ENCODE results near the gene LRRN2.

LRRN2 gene

GRCh38 chr1:204658295-204658694 is 27.2 kb downstream of the LRRN2 start:
- DNase-seq (ENCODE audit: extremely low read depth, low read depth) = no peak
- TF ChIP-seq CTCF (IDR thresholded peaks at IDR 0.05; ENCODE audit: low read depth, low read length) = no peak

- no peak for DNase-seq (ENCODE audit: extremely low read depth, low read depth)
- no peak for TF ChIP-seq CTCF (IDR thresholded peaks at IDR 0.05; ENCODE audit: low read depth, low read length)
Observed at GRCh38 chr1:204653590-204654340, 31.8 kb downstream of the LRRN2 start.

GRCh38 chr1:204652497-204652896 is 33.0 kb downstream of the LRRN2 start:
- no peak for TF ChIP-seq CTCF (IDR thresholded peaks at IDR 0.05; ENCODE audit: low read depth, low read length)
- DNase-seq (ENCODE audit: extremely low read depth, low read depth) = no peak

- no peak for DNase-seq (ENCODE audit: extremely low read depth, low read depth)
- no peak for TF ChIP-seq CTCF (IDR thresholded peaks at IDR 0.05; ENCODE audit: low read depth, low read length)
Observed at GRCh38 chr1:204651843-204652421, 33.6 kb downstream of the LRRN2 start.

GRCh38 chr1:204650911-204651570 is 34.5 kb downstream of the LRRN2 start:
- no peak for DNase-seq (ENCODE audit: extremely low read depth, low read depth)
- TF ChIP-seq CTCF (IDR thresholded peaks at IDR 0.05; ENCODE audit: low read depth, low read length) = no peak

GRCh38 chr1:204649721-204650521 is 35.6 kb downstream of the LRRN2 start:
- no peak for DNase-seq (ENCODE audit: extremely low read depth, low read depth)
- TF ChIP-seq CTCF (IDR thresholded peaks at IDR 0.05; ENCODE audit: low read depth, low read length) = no peak

All from AG09319 (cell line).